ENCODE results near the gene TULP1. TPM values are rescaled to one million over a fixed set of nuclear protein-coding genes. Genes with fewer than 3 reads are reported as not detected.
"Not testable (repeated sequence)": the region's sequence is repeated elsewhere in the genome, so short reads cannot be mapped to it uniquely, and the experiment has no call there.

The TULP1 gene
- total RNA-seq, 1 experiment from 2014 or later = not detected

DNA sequence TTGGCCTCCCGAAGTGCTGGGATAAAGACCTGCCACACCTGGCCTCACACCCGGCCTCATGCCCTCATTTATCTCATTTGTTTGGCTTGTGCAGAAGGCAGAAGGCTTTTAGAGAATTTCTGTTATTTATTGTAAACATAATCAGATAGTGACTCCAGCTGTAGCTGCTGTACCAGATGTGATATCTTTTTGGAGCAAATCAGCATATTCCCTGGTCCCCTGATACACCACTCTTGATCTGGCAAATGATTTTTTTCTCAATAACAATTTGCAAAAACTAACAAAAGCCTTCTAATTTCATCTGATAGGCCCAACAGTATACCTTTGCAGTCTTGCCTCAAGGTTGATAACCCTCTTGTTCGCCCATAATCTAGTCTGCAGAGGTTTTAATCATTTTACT, 26.5 kb upstream of the TULP1 start:
- Histone ChIP-seq H3K27me3 (ENCODE audit: insufficient read depth, low read length) (no peaks in the 10 kb centered on the region), H2BK20ac (ENCODE audit: low read depth, low read length, poor library complexity, severe bottlenecking) (no peak overlapping the region), H4K8ac (replicated peaks; ENCODE audit: insufficient read length, low read depth, low read length) (no peak overlapping the region), H3K23ac (ENCODE audit: insufficient read length, low read depth, low read length) (no peak overlapping the region), H3T11ph (ENCODE audit: low read length) (no peak overlapping the region), H3K23me2 (ENCODE audit: insufficient read length, low read depth, low read length, poor library complexity, severe bottlenecking) (no peaks in the 10 kb centered on the region), H3K79me2 (ENCODE audit: insufficient read depth, low read length) (no peaks in the 10 kb centered on the region), H2AK5ac (ENCODE audit: insufficient read length, low read length) (no peak overlapping the region), H2BK5ac (ENCODE audit: insufficient read length, low read length) (no peak overlapping the region), H3K27ac (ENCODE audit: insufficient read length, low read depth, low read length) (no peak overlapping the region), H3K4ac (ENCODE audit: low read depth, low read length) (no peak overlapping the region), H2AFZ (ENCODE audit: low read length) (no peak overlapping the region), H2BK12ac (ENCODE audit: insufficient read length, low read depth, low read length) (no peak overlapping the region), H3K14ac (ENCODE audit: insufficient read depth, low read length) (no peak overlapping the region), H3K4me1 (ENCODE audit: insufficient read depth, low read length) (no peaks in the 10 kb centered on the region; the same call in 1 of the 2 replicates), H3K9me3 (ENCODE audit: control insufficient read depth, low read depth, low read length) (no peaks in the 10 kb centered on the region), H2BK120ac (ENCODE audit: low read depth, low read length, poor library complexity, severe bottlenecking) (no peak overlapping the region), H4K5ac (ENCODE audit: insufficient read length, low read depth, low read length) (no peak overlapping the region), H3K18ac (ENCODE audit: insufficient read length, low read depth, low read length) (no peak overlapping the region), H4K20me1 (ENCODE audit: control insufficient read depth, insufficient read depth, insufficient read length) (no peaks in the 10 kb centered on the region), H3K79me1 (ENCODE audit: insufficient read depth, low read depth, low read length, poor library complexity, severe bottlenecking) (no peaks in the 10 kb centered on the region), H4K91ac (ENCODE audit: insufficient read length, low read depth, low read length) (no peak overlapping the region), H3K56ac (ENCODE audit: insufficient read length, low read depth, low read length) (no peak overlapping the region), H3K9ac (ENCODE audit: extremely low read depth, insufficient read length, low read length) (no peak overlapping the region), H3K4me2 (ENCODE audit: insufficient read depth, insufficient read length, low read length) (no peak overlapping the region), H2BK15ac (ENCODE audit: low read depth, low read length) (no peak overlapping the region)
- no peak for DNase-seq
- peaks cover 20 to 34% of the 10 kb centered on the region in 2 experiments for H3K4me1 Mint-ChIP-seq
- H3K27ac Mint-ChIP-seq = no peak overlapping the region
- TF ChIP-seq, protein P1, sequence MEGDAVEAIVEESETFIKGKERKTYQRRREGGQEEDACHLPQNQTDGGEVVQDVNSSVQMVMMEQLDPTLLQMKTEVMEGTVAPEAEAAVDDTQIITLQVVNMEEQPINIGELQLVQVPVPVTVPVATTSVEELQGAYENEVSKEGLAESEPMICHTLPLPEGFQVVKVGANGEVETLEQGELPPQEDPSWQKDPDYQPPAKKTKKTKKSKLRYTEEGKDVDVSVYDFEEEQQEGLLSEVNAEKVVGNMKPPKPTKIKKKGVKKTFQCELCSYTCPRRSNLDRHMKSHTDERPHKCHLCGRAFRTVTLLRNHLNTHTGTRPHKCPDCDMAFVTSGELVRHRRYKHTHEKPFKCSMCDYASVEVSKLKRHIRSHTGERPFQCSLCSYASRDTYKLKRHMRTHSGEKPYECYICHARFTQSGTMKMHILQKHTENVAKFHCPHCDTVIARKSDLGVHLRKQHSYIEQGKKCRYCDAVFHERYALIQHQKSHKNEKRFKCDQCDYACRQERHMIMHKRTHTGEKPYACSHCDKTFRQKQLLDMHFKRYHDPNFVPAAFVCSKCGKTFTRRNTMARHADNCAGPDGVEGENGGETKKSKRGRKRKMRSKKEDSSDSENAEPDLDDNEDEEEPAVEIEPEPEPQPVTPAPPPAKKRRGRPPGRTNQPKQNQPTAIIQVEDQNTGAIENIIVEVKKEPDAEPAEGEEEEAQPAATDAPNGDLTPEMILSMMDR (conservative IDR thresholded peaks at IDR 0.05) = no peak
- H3K9me3 Mint-ChIP-seq = no peaks in the 10 kb centered on the region; a peak in 1 of 5 replicates
- no CpG with 5 or more reads among the region's 3 CpGs for WGBS (ENCODE audit: extremely low coverage, insufficient read length, low lambda C conversion rate)
- no peak overlapping the region for H3K4me3 Mint-ChIP-seq
- no peaks in the 10 kb centered on the region for H3K27me3 Mint-ChIP-seq (ENCODE audit: low read depth)
- H3K36me3 Mint-ChIP-seq (ENCODE audit: insufficient read depth in 1 of 3, low read depth in 3 of 3) = no peaks in the 10 kb centered on the region

DNA sequence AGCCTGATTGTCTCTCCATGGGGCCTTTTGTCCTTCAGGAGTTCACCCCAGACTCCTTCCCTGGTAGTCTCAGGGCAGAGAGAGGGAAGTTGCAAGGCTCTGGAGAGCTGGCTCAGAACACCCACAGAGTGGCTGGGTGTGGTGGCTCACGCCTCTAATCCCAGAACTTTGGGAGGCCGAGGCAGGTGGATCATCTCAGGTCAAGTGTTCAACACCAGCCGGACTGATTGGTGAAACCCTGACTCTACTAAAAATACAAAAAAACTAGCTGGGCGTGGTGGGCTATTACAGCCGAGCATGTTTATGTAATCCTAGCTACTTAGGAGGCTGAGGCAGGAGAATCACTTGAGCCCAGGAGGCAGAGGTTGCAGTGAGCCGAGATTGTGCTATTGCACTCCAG, 23.2 kb upstream of the TULP1 start:
- H2BK15ac ChIP-seq (ENCODE audit: low read depth, low read length); H2BK5ac ChIP-seq (ENCODE audit: insufficient read length, low read length); H2BK20ac ChIP-seq (ENCODE audit: low read depth, low read length, poor library complexity, severe bottlenecking); H3K4ac ChIP-seq (ENCODE audit: low read depth, low read length); H3K27me3 Mint-ChIP-seq (ENCODE audit: low read depth); H3K18ac ChIP-seq (ENCODE audit: insufficient read length, low read depth, low read length); H4K20me1 ChIP-seq (ENCODE audit: control insufficient read depth, insufficient read depth, insufficient read length); H3K27me3 ChIP-seq (ENCODE audit: insufficient read depth, low read length); H3K36me3 Mint-ChIP-seq (ENCODE audit: insufficient read depth in 1 of 3, low read depth in 3 of 3); H3K23me2 ChIP-seq (ENCODE audit: insufficient read length, low read depth, low read length, poor library complexity, severe bottlenecking); H3K56ac ChIP-seq (ENCODE audit: insufficient read length, low read depth, low read length); H4K5ac ChIP-seq (ENCODE audit: insufficient read length, low read depth, low read length); H3K79me1 ChIP-seq (ENCODE audit: insufficient read depth, low read depth, low read length, poor library complexity, severe bottlenecking); H3K14ac ChIP-seq (ENCODE audit: insufficient read depth, low read length); H3K23ac ChIP-seq (ENCODE audit: insufficient read length, low read depth, low read length); H3K79me2 ChIP-seq (ENCODE audit: insufficient read depth, low read length); H3K4me2 ChIP-seq (ENCODE audit: insufficient read depth, insufficient read length, low read length); H3T11ph ChIP-seq (ENCODE audit: low read length); H3K4me3 Mint-ChIP-seq; H4K8ac ChIP-seq (replicated peaks; ENCODE audit: insufficient read length, low read depth, low read length); H3K27ac ChIP-seq (ENCODE audit: insufficient read length, low read depth, low read length); H3K4me1 ChIP-seq (ENCODE audit: insufficient read depth, low read length); H3K9me3 ChIP-seq (ENCODE audit: control insufficient read depth, low read depth, low read length); H2BK120ac ChIP-seq (ENCODE audit: low read depth, low read length, poor library complexity, severe bottlenecking); H2AFZ ChIP-seq (ENCODE audit: low read length); H2AK5ac ChIP-seq (ENCODE audit: insufficient read length, low read length); H4K91ac ChIP-seq (ENCODE audit: insufficient read length, low read depth, low read length); H3K9ac ChIP-seq (ENCODE audit: extremely low read depth, insufficient read length, low read length); H2BK12ac ChIP-seq (ENCODE audit: insufficient read length, low read depth, low read length); DNase-seq; H3K9me3 Mint-ChIP-seq: not testable (repeated sequence)
- Mint-ChIP-seq H3K27ac (0 out of 7 replicates have a peak overlapping the region, but pooled peaks of 1 of the 3 experiments have one; percentile 14), H3K4me1 (peaks cover 17 to 32% of the 10 kb centered on the region in 2 experiments)
- no CpG with 5 or more reads among the region's 6 CpGs for WGBS (ENCODE audit: extremely low coverage, insufficient read length, low lambda C conversion rate)
